GM12873 (cell line): ENCODE measurements around the gene ATRNL1.

ENCODE experiments used
- TF ChIP-seq, protein P1 (sequence below): IDR thresholded peaks from 2 replicates; pipeline ENCODE4 v1.5.1; 2012; ENCODE audit warnings: low read depth, mild to moderate bottlenecking, moderate library complexity, low read length, control low read depth; ENCODE audit not compliant: insufficient read depth; ENCODE audit errors: missing control alignments

The ATRNL1 gene

DNA sequence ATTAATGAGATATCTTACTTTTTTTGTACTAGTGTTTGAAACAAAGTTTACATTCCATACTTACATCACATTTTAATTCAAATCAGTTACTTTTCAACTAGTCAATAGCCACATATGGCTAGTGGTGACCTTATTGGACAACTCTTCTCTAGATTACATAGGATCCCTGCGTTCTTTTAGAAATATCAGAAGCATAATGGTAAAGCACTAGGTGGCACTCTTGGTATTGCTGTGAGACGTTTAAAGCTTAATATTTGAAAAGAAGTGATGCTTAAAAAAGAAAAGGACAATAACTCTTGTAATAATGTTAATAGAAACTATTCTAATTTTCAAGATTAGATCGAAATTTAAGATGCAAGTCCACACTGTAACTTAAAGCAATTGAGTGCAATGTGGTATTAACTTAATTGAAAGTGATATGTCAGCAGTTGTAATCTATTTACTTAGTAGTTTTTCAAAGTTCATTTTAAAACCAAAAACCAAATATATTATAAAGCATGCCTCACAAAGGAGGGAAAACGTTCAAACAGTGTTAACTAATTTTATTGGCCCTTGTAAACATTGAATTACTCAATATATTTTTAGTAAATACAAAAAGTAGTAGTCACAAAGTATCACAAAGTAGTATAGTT is 339.1 kb downstream of the ATRNL1 start:
- TF ChIP-seq, protein P1, sequence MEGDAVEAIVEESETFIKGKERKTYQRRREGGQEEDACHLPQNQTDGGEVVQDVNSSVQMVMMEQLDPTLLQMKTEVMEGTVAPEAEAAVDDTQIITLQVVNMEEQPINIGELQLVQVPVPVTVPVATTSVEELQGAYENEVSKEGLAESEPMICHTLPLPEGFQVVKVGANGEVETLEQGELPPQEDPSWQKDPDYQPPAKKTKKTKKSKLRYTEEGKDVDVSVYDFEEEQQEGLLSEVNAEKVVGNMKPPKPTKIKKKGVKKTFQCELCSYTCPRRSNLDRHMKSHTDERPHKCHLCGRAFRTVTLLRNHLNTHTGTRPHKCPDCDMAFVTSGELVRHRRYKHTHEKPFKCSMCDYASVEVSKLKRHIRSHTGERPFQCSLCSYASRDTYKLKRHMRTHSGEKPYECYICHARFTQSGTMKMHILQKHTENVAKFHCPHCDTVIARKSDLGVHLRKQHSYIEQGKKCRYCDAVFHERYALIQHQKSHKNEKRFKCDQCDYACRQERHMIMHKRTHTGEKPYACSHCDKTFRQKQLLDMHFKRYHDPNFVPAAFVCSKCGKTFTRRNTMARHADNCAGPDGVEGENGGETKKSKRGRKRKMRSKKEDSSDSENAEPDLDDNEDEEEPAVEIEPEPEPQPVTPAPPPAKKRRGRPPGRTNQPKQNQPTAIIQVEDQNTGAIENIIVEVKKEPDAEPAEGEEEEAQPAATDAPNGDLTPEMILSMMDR: no peak

DNA sequence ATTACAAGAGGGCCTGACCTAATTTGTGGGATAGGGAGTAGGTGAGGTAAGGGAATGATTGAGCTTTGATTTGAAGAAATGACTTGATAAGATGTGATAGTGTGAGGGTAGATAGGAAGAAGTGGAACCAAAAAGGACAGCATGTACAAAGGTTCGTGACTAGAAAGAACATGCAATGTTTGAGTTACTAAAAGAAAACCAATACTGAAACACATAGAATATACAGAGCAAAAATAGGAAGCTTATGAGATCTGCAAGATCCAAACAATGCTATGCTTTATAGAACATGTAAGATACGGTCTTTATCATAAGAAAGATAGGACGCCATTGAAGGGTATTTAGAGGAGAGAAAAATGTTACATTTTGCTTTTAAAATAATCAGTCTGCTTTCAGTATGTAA is 343.8 kb downstream of the ATRNL1 start:
- TF ChIP-seq, protein P1: no peak

DNA sequence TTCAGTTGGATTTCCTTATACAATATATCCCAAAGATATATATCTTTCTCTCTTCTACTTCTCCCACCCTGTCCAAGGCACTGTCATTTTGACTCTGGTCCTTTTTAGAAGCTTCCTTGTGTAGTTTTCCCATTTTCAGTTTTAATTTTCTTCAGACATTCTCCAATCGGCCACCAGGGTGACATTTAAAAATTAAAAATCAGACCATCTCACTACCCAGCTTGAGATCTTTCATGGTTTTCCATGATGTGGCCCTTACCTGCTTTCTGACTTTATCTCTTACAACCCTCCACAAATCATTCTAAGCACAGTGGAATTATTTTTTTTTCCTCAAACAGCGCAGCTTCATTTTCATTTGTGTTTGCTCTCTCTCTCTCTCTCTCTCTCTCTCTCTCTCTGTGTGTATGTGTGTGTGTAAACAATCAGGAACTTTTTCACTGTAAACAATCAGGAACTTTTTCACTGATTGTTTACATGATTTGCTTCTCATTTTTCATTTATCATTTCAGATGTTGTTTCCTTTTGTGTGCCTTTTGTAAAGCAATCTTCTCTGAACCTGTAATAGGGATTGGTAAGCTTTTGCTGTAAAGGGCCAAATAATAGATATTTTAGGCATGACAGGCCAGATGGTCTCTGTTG is 348.9 kb downstream of the ATRNL1 start:
- TF ChIP-seq, protein P1: peak; percentile 14

DNA sequence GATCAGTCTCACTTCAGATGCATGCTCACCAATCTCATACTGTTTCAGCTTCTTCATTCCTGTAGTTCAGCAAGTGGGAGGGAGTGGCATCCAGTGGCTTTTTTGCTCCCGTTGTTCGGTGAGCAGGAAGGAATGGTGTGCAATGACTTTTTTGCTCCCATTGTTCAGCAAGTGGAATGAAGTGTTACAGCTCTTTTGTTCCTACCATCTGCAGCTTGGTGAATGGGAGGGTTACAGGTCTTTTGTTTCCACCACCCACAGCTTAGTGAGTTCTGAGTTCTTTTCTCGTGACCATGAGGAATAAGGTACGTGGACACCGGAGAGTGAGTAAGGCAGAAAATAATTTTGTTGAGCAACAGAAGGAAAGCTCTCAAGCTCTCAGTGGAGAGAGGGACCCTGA is 363.6 kb downstream of the ATRNL1 start:
- TF ChIP-seq, protein P1: no peak

DNA sequence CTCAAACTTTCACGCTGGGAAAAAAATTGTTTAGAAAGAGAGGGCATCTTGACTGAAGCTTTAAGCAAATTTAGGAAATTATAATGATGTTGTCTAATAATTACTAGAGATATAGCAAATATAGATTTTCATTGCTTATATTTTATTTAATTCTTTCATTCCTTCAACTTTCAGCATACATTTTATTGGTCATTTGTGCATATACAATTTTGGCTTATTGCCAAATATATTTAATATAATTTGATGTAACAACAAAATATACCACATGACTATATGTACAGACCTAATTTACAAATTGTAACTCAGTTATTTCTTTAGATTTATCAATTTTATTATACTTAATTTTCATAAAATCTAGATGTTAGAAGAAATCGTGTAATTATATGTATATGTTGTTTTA is 390.1 kb downstream of the ATRNL1 start:
- TF ChIP-seq, protein P1: no peak

DNA sequence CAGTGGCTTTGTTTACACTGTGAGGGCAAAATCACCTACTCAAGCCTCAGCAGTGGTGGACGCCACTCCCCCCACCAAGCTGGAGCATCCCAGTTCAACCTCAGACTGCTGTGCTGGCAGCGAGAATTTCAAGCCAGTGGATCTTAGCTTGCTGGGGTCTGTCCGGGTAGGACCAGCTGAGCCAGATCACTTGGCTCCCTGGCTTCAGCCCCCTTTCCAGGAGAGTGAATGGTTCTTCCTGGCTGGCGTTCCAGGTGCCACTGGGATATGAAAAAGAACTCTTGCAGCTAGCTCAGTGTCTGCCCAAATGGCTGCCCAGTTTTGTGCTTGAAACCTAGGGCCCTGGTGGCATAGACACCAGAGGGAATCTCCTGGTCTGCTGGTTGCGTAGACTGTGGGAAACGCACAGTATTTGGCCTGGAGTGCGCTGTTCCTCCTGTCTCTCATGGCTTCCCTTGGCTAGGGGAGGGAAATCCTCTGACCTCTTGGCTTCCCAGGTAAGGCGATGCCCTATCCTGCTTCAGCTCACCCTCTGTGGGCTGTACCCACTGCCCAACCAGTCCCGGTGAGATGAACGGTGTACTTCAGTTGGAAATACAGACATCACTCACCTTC is 398.5 kb downstream of the ATRNL1 start:
- TF ChIP-seq, protein P1: no peak

DNA sequence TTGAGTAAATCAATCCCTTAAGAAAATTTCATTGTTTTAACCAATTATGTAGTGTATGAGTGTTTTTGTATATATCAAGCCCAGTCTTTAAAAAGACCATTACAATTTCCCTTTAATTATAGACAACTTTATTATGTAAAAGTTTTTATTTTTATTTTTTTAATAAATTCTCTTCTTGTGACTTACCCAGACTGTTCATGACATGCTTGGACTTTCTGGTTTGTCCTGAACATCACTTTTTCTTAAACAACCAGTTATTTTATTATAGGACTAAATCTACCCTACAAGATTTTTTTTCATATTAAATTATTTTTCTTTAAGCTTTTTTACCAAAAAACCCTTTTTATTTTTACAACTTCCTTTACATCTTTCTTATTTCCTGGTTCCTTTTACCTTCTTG is 410.4 kb downstream of the ATRNL1 start:
- TF ChIP-seq, protein P1: no peak
